Colonic mucosa (tissue), 4 donors: ENCODE results near the gene SPDYE2B. TPM values are rescaled to one million over a fixed set of nuclear protein-coding genes. Genes with fewer than 3 reads are reported as not detected.
"Not testable (repeated sequence)": the region's sequence is repeated elsewhere in the genome, so short reads cannot be mapped to it uniquely, and the experiment has no call there.

ENCODE experiments used
- DNase-seq: peaks from one replicate; pipeline ENCODE4 v3.0.0-alpha.2; 2020
- H3K27ac ChIP-seq: fragments of 200-600 bp; one replicate; pipeline ENCODE4 v1.8.0; 2021
- H3K27me3 ChIP-seq: fragments of 200-600 bp; one replicate; pipeline ENCODE4 v1.8.0; 2021
- H3K36me3 ChIP-seq: fragments of 200-600 bp; one replicate; pipeline ENCODE4 v1.8.0; 2021
- H3K4me1 ChIP-seq: fragments of 200-600 bp; one replicate; pipeline ENCODE4 v1.8.0; 2021; ENCODE audit warnings: mild to moderate bottlenecking
- H3K4me3 ChIP-seq: fragments of 200-600 bp; one replicate; pipeline ENCODE4 v1.8.0; 2021
- H3K9ac ChIP-seq, 2 donors: one replicate each; pipeline ENCODE4 v1.7.0; 2013; ENCODE audit warnings: control low read depth in 2 of 2, low read depth in 2 of 2, low read length in 2 of 2
- H3K9me3 ChIP-seq: fragments of 200-600 bp; one replicate; pipeline ENCODE4 v1.8.0; 2021
- intact Hi-C: fragments of 100-400 bp; cut with DNase I; formaldehyde crosslinking; loops from one replicate; pipeline ENCODE4 v1.14.1; 2022
- total RNA-seq, 2 donors: library from RNA; stranded (reverse); fragmentation: NEBNext Ultra II Directional in 1 of 2; extraction: Animal tissue kit (Norgen Biotek cat#: 25700) in 1 of 2; gene quantifications; one replicate each; pipeline ENCODE4 v1.2.1, GENCODE V29; 2021
- donor health status: healthy.
- donor health status: DM: no; HTN: no; CAD: no.
- donor health status: DM: no; HTN: no; CAD: no.

Gene SPDYE2B
- total RNA-seq, 2 donors from 2014 or later = not detected

DNA sequence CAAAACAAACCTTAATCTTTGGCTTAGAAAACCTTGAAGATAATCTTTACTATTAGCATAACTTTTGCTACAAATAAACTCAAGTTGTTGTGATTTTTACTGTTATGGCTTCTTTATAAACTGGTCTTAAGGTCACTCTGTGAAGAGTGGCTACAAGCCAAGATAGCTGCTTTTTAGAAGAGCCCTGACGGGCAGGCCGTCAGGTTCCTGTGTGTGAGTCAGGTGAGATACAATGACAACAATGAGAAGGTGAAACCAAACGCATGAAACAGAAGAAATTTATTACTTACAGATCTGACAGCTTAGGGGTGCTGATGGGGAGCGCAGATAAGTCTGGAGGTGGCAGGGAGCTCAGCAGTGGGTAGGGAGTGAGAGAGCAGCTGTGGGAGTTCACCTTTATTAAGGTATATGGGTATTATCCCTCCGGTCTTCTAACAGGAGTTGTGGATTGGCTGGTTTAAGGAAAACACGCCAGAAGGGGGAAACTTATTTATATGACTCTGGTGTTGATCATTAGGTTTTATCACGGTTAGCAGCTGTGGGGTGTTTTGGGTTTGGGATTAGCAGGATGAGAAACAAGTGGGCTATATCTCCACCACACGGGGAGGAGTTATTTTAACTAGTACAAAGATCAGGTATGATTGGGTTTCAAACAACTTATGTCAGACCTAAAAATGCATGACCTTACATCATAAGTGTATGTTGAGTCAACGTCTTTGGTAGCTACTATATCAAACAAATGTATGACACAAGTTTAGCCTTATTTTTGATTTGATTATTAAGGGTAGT, 49.0 kb downstream of the SPDYE2B start:
- DNase-seq, H3K4me3 ChIP-seq, H3K27ac ChIP-seq, H3K36me3 ChIP-seq, H3K9ac ChIP-seq, H3K4me1 ChIP-seq, H3K9me3 ChIP-seq, H3K27me3 ChIP-seq, intact Hi-C loops: not testable (repeated sequence)

Other genes with a start within 250 kb of the SPDYE2B start
- 1 to 10 TPM; 3.3 to 5.5 TPM for gene ORAI2, start 216.7 kb upstream of the SPDYE2B start, total RNA-seq
- 10 to 100 TPM in 1 of 2 donors, 1 to 10 TPM in 1; 9.7 to 14.1 TPM for gene ALKBH4, start 185.5 kb upstream of the SPDYE2B start, total RNA-seq
- gene LRWD1, start 185.3 kb upstream of the SPDYE2B start, total RNA-seq = 10 to 100 TPM; 11.4 to 19.6 TPM
- gene POLR2J, start 171.4 kb upstream of the SPDYE2B start, total RNA-seq = 10 to 100 TPM; 43.0 to 49.2 TPM
- 10 to 100 TPM; 13.2 to 30.0 TPM for gene RASA4B, start 132.5 kb upstream of the SPDYE2B start, total RNA-seq
- 10 to 100 TPM in 1 of 2 donors, 1 to 10 TPM in 1; 9.0 to 13.7 TPM for gene UPK3BL2, start 106.6 kb upstream of the SPDYE2B start, total RNA-seq
- not detected for gene SPDYE2, start 99.1 kb upstream of the SPDYE2B start, total RNA-seq
- 10 to 100 TPM; 19.2 to 32.9 TPM for gene POLR2J3, start 77.7 kb upstream of the SPDYE2B start, total RNA-seq
- 10 to 100 TPM; 16.7 to 31.3 TPM for gene RASA4, start 33.6 kb upstream of the SPDYE2B start, total RNA-seq
- 10 to 100 TPM in 1 of 2 donors, 1 to 10 TPM in 1; 9.1 to 21.9 TPM for gene UPK3BL1, start 7.5 kb upstream of the SPDYE2B start, total RNA-seq
- gene POLR2J2, start 21.3 kb downstream of the SPDYE2B start, total RNA-seq = 10 to 100 TPM in 1 of 2 donors, 1 to 10 TPM in 1; 5.9 to 12.8 TPM
- gene FAM185A, start 98.7 kb downstream of the SPDYE2B start, total RNA-seq = 10 to 100 TPM in 1 of 2 donors, 1 to 10 TPM in 1; 8.6 to 10.5 TPM